SK-N-SH treated with all-trans-retinoic acid at 6 μM for 48 hours (cell line): Measurements from ENCODE around the gene DLG2.

ENCODE experiments used
- ATAC-seq: fragments of 200-7000 bp; cut with Tn5 transposase; 3 replicates; pipeline ENCODE4 v1.9.1; 2020; ENCODE audit warnings: mild to moderate bottlenecking, moderate library complexity
- ARNTL ChIP-seq: fragments of 450-650 bp; formaldehyde crosslinking; IDR thresholded peaks from 2 replicates; pipeline ENCODE4 v1.5.0; 2020; ENCODE audit warnings: low read depth, mild to moderate bottlenecking, moderate library complexity, borderline replicate concordance
- BACH2 ChIP-seq: fragments of 250-450 bp; sonication (Bioruptor Pico); IDR thresholded peaks from 2 replicates; pipeline ENCODE4 v1.9.0; 2021; ENCODE audit warnings: mild to moderate bottlenecking, borderline replicate concordance
- CREB5 ChIP-seq: fragments of 250-450 bp; sonication (Bioruptor Pico); IDR thresholded peaks from 2 replicates; pipeline ENCODE4 v1.5.1; 2020; ENCODE audit warnings: low read depth, mild to moderate bottlenecking, moderate library complexity
- CSDC2 ChIP-seq: fragments of 250-450 bp; sonication (Bioruptor Pico); IDR thresholded peaks from 2 replicates; pipeline ENCODE4 v1.5.0; 2020; ENCODE audit warnings: mild to moderate bottlenecking, moderate library complexity
- ESRRG ChIP-seq: fragments of 250-450 bp; sonication (Bioruptor Pico); IDR thresholded peaks from 2 replicates; pipeline ENCODE4 v1.6.1; 2021; ENCODE audit warnings: mild to moderate bottlenecking
- GLIS3 ChIP-seq: fragments of 250-450 bp; sonication (Bioruptor Pico); IDR thresholded peaks from 2 replicates; pipeline ENCODE4 v1.5.0; 2020; ENCODE audit warnings: mild to moderate bottlenecking, moderate library complexity
- ISL1 ChIP-seq: fragments of 250-450 bp; sonication (Bioruptor Pico); IDR thresholded peaks from 2 replicates; pipeline ENCODE4 v2.1.2; 2022; ENCODE audit warnings: mild to moderate bottlenecking, moderate library complexity
- POU6F1 ChIP-seq: fragments of 250-450 bp; sonication (Bioruptor Pico); IDR thresholded peaks from 2 replicates; pipeline ENCODE4 v1.8.0; 2021; ENCODE audit warnings: low read depth, mild to moderate bottlenecking, moderate library complexity, borderline replicate concordance
- SNAI2 ChIP-seq: fragments of 250-450 bp; sonication (Bioruptor Pico); IDR thresholded peaks from 2 replicates; pipeline ENCODE4 v1.5.0; 2020; ENCODE audit warnings: mild to moderate bottlenecking, moderate library complexity
- TCF4 ChIP-seq: fragments of 250-450 bp; sonication (Bioruptor Pico); IDR thresholded peaks from 2 replicates; pipeline ENCODE4 v1.8.0; 2021; ENCODE audit warnings: mild to moderate bottlenecking, moderate library complexity, borderline replicate concordance
- TOX ChIP-seq: fragments of 250-450 bp; sonication (Bioruptor Pico); IDR thresholded peaks from 2 replicates; pipeline ENCODE4 v1.8.0; 2021; ENCODE audit warnings: mild to moderate bottlenecking, moderate library complexity, borderline replicate concordance
- TSHZ2 ChIP-seq: fragments of 250-450 bp; sonication (Bioruptor Pico); IDR thresholded peaks from 2 replicates; pipeline ENCODE4 v1.5.0; 2020; ENCODE audit warnings: mild to moderate bottlenecking, moderate library complexity
- ZC3H10 ChIP-seq: fragments of 250-450 bp; sonication (Bioruptor Pico); IDR thresholded peaks from 2 replicates; pipeline ENCODE4 v1.5.1; 2021; ENCODE audit warnings: mild to moderate bottlenecking, moderate library complexity
- ZFP3 ChIP-seq: fragments of 250-450 bp; sonication (Bioruptor Pico); IDR thresholded peaks from 2 replicates; pipeline ENCODE4 v1.5.0; 2020; ENCODE audit warnings: mild to moderate bottlenecking, moderate library complexity
- ZFP30 ChIP-seq: fragments of 450-650 bp; formaldehyde crosslinking; IDR thresholded peaks from 2 replicates; pipeline ENCODE4 v1.5.0; 2022; ENCODE audit warnings: mild to moderate bottlenecking, moderate library complexity
- ZNF565 ChIP-seq: fragments of 450-650 bp; formaldehyde crosslinking; conservative IDR thresholded peaks from 2 replicates; pipeline ENCODE4 v1.5.0; 2020; ENCODE audit warnings: low read depth, mild to moderate bottlenecking, moderate library complexity
- ZNF70 ChIP-seq: fragments of 450-650 bp; formaldehyde crosslinking; IDR thresholded peaks from 2 replicates; pipeline ENCODE4 v1.5.0; 2020; ENCODE audit warnings: mild to moderate bottlenecking, moderate library complexity
- ZNF8 ChIP-seq: fragments of 450-650 bp; formaldehyde crosslinking; IDR thresholded peaks from 2 replicates; pipeline ENCODE4 v1.5.0; 2020; ENCODE audit warnings: mild to moderate bottlenecking, moderate library complexity
- TF ChIP-seq, protein P1 (sequence below): fragments of 250-450 bp; sonication (Bioruptor Pico); IDR thresholded peaks from 2 replicates; pipeline ENCODE4 v1.5.1; 2021; ENCODE audit warnings: mild to moderate bottlenecking, moderate library complexity
- TF ChIP-seq, protein P2 (sequence below): fragments of 250-450 bp; sonication (Bioruptor Pico); IDR thresholded peaks from 2 replicates; pipeline ENCODE4 v1.8.0; 2020; ENCODE audit warnings: mild to moderate bottlenecking, moderate library complexity, borderline replicate concordance

The DLG2 gene

DNA sequence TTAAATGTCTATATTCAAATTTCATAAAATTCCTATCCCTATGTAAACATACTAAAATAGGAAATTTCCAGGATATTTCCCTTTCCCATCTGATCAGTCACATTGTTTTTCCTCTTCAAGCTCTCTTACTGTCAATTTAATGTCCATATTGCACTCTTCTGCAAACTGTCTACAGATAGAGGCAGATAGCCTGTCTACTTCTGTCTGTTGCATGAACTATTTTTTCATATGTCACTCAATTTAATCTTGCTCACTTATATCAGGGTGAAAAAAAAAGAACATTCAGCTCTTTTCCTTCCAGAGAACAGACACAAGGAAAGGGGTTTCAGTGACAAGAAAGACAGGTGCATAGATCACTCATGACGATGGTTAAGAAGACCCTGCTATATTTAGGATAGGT lies 1327.1 kb downstream of the DLG2 start:
- no peak for ATAC-seq
- TF ChIP-seq ARNTL (no peak), TCF4 (no peak), POU6F1 (CRISPR knock-in tag) (no peak), ESRRG (no peak), ZNF8 (CRISPR knock-in tag) (no peak), ZFP30 (CRISPR knock-in tag) (no peak), BACH2 (CRISPR knock-in tag) (no peak), ISL1 (no peak)
- TF ChIP-seq, protein P1, sequence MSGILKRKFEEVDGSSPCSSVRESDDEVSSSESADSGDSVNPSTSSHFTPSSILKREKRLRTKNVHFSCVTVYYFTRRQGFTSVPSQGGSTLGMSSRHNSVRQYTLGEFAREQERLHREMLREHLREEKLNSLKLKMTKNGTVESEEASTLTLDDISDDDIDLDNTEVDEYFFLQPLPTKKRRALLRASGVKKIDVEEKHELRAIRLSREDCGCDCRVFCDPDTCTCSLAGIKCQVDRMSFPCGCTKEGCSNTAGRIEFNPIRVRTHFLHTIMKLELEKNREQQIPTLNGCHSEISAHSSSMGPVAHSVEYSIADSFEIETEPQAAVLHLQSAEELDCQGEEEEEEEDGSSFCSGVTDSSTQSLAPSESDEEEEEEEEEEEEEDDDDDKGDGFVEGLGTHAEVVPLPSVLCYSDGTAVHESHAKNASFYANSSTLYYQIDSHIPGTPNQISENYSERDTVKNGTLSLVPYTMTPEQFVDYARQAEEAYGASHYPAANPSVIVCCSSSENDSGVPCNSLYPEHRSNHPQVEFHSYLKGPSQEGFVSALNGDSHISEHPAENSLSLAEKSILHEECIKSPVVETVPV (CRISPR knock-in tag) = no peak

DNA sequence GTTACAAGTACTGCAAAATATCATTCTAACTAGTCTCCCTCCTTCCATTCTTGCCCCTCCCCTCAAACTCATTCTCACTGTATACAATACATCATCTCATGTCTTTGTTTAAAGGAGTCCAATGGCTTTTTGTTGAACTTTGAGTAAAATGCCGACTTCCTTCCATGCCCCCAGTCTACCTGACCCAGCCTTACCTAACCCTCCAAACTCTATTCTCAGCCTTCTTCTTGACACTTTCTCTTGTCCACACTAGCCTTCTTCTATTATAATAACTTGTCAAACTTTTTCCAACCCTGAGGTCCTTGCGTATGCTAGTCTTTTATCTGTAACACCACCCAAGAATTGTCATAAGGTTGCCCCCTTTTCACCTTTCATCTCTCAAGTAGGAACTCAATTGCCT lies 1329.6 kb downstream of the DLG2 start:
- no peak for TF ChIP-seq ARNTL
- TF ChIP-seq ESRRG = no peak
- TF ChIP-seq ISL1 = no peak
- no peak for TF ChIP-seq CSDC2 (CRISPR knock-in tag)
- no peak for TF ChIP-seq ZNF565
- no peak for TF ChIP-seq SNAI2
- no peak for TF ChIP-seq TCF4
- no peak for TF ChIP-seq TOX (CRISPR knock-in tag)
- no peak for TF ChIP-seq ZNF70
- TF ChIP-seq ZC3H10 (CRISPR knock-in tag) = no peak
- TF ChIP-seq ZNF8 (CRISPR knock-in tag) = no peak
- TF ChIP-seq, protein P2, sequence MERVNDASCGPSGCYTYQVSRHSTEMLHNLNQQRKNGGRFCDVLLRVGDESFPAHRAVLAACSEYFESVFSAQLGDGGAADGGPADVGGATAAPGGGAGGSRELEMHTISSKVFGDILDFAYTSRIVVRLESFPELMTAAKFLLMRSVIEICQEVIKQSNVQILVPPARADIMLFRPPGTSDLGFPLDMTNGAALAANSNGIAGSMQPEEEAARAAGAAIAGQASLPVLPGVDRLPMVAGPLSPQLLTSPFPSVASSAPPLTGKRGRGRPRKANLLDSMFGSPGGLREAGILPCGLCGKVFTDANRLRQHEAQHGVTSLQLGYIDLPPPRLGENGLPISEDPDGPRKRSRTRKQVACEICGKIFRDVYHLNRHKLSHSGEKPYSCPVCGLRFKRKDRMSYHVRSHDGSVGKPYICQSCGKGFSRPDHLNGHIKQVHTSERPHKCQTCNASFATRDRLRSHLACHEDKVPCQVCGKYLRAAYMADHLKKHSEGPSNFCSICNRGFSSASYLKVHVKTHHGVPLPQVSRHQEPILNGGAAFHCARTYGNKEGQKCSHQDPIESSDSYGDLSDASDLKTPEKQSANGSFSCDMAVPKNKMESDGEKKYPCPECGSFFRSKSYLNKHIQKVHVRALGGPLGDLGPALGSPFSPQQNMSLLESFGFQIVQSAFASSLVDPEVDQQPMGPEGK (CRISPR knock-in tag) = no peak
- TF ChIP-seq GLIS3 (CRISPR knock-in tag) = no peak
- no peak for TF ChIP-seq CREB5
- no peak for TF ChIP-seq TSHZ2 (CRISPR knock-in tag)
- no peak for TF ChIP-seq ZFP3 (CRISPR knock-in tag)
- no peak for TF ChIP-seq ZFP30 (CRISPR knock-in tag)
- TF ChIP-seq, protein P1 (CRISPR knock-in tag) = no peak
- no peak for TF ChIP-seq POU6F1 (CRISPR knock-in tag)
- no peak for TF ChIP-seq BACH2 (CRISPR knock-in tag)
- TF ChIP-seq, all 23 proteins: peak for 0

More for the DNA sequence above, 1329.6 kb downstream of the DLG2 start:
- ATAC-seq = no peak
